H1 (cell line): ENCODE results near the gene TIMM9.

Experiments
- CBX5 ChIP-seq: fragments of 300-800, 300-1000 bp; sonication (generic); IDR thresholded peaks from 2 replicates; pipeline ENCODE4 v1.7.1; 2016; ENCODE audit warnings: antibody characterized with exemption, low read length, low read depth
- CEBPB ChIP-seq: IDR thresholded peaks from 2 replicates; pipeline ENCODE4 v1.6.1; 2012; ENCODE audit warnings: low read depth, low read length
- CTCF ChIP-seq, 3 experiments: IDR thresholded peaks; 1 replicate in 2 of 3; 2 replicates in 1 of 3; pipeline versions ENCODE4 v1.5.1 to v1.6.1; 2011; ENCODE audit warnings: low read length in 3 of 3, mild to moderate bottlenecking in 3 of 3, inconsistent platforms in 2 of 3, low read depth in 1 of 3, moderate library complexity in 1 of 3; ENCODE audit not compliant: insufficient read depth in 1 of 3; ENCODE audit errors: control extremely low read depth in 1 of 3
- GABPA ChIP-seq: IDR thresholded peaks from 2 replicates; pipeline ENCODE4 v1.6.1; 2011; ENCODE audit warnings: mild to moderate bottlenecking, low read length, moderate library complexity, borderline replicate concordance; ENCODE audit not compliant: insufficient read depth
- HDAC2 ChIP-seq, 2 experiments: fragments of 300-600 bp in 1 of 2; sonication (generic) in 1 of 2; IDR thresholded peaks; 2 replicates each; pipeline ENCODE4 v1.6.1; 2011 to 2012; ENCODE audit warnings: low read depth in 2 of 2, low read length in 2 of 2, mild to moderate bottlenecking in 2 of 2, moderate library complexity in 2 of 2, borderline replicate concordance in 1 of 2, inconsistent platforms in 1 of 2
- JUN ChIP-seq: IDR thresholded peaks from 2 replicates; pipeline ENCODE4 v1.6.1; 2011; ENCODE audit warnings: low read depth, mild to moderate bottlenecking, improper control_type of control experiment, low read length
- JUND ChIP-seq: IDR thresholded peaks from 2 replicates; pipeline ENCODE4 v1.6.1; 2011; ENCODE audit warnings: mild to moderate bottlenecking, improper control_type of control experiment, low read length
- MAFK ChIP-seq: IDR thresholded peaks from 2 replicates; pipeline ENCODE4 v1.6.1; 2012; ENCODE audit warnings: low read depth, mild to moderate bottlenecking, improper control_type of control experiment, low read length
- NRF1 ChIP-seq: IDR thresholded peaks from 2 replicates; pipeline ENCODE4 v1.6.1; 2011; ENCODE audit warnings: mild to moderate bottlenecking, low read depth, low read length, improper control_type of control experiment
- POLR2A ChIP-seq, 2 experiments: IDR thresholded peaks; 1 replicate in 1 of 2; 2 replicates in 1 of 2; pipeline ENCODE4 v1.6.1; 2011; ENCODE audit warnings: low read depth in 2 of 2, low read length in 2 of 2, mild to moderate bottlenecking in 2 of 2; ENCODE audit errors: control extremely low read depth in 1 of 2
- SP2 ChIP-seq: IDR thresholded peaks from 2 replicates; pipeline ENCODE4 v1.6.1; 2012; ENCODE audit warnings: mild to moderate bottlenecking, low read length, inconsistent platforms
- USF2 ChIP-seq: IDR thresholded peaks from 2 replicates; pipeline ENCODE4 v1.6.1; 2011; ENCODE audit warnings: low read length, improper control_type of control experiment

DNA sequence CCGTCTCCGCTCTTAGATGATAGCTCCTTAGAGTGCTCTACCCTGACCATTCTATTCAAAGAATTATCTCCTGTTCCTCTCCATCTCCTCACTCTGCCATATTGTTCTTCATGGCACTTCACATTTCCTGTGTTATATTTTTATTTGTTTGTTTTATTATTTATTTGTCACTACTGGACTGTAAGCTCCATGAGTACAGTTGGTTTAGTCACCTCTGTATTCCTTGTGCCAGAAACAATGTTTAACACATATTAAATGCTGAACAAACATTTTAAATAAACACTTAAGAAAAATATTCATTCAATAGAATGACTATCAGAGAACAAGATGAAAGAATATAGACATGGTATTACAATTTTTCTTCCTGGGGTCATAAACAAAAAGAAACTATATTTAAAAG is 35.8 kb upstream of the TIMM9 start:
- TF ChIP-seq SP2: no peak
- TF ChIP-seq CTCF (IDR thresholded peaks at IDR 0.05; ENCODE audit: control extremely low read depth in 1 of 3, insufficient read depth in 1 of 3, low read depth in 1 of 3, low read length in 3 of 3): no peak
- TF ChIP-seq HDAC2 (IDR thresholded peaks at IDR 0.05; ENCODE audit: borderline replicate concordance in 1 of 2, low read depth in 2 of 2, low read length in 2 of 2): no peak
- TF ChIP-seq POLR2A (IDR thresholded peaks at IDR 0.05; ENCODE audit: control extremely low read depth in 1 of 2, low read depth in 2 of 2, low read length in 2 of 2): no peak
- no peak for TF ChIP-seq JUN
- no peak for TF ChIP-seq CEBPB
- TF ChIP-seq NRF1: no peak
- no peak for TF ChIP-seq MAFK
- TF ChIP-seq JUND: no peak
- no peak for TF ChIP-seq GABPA
- no peak for TF ChIP-seq USF2
- no peak for TF ChIP-seq CBX5
